MM.1S (cell line): ENCODE data around the gene MPST.

Source experiments
- CTCF ChIP-seq: fragments of 300-600 bp; sonication (generic); IDR thresholded peaks from 2 replicates; pipeline ENCODE4 v1.5.1; 2016; ENCODE audit warnings: antibody characterized with exemption, low read length, mixed read lengths
- EZH2 ChIP-seq: fragments of 300-600 bp; sonication (generic); optimal IDR thresholded peaks from 2 replicates; pipeline ENCODE3; 2017; ENCODE audit warnings: low read depth, mild to moderate bottlenecking, antibody characterized with exemption, low read length, mixed read lengths

- TF ChIP-seq CTCF (no peak), EZH2 (no peak)
These were observed 33.9 kb downstream of the MPST start for GRCh38 chr22:37053310-37054055.
